Fibroblast of peridontal ligament (primary cell): Measurements from ENCODE around the gene CDKL1.
"Not testable (repeated sequence)": the region's sequence is repeated elsewhere in the genome, so short reads cannot be mapped to it uniquely, and the experiment has no call there.

ENCODE experiments used
- DNase-seq: peaks from one replicate; pipeline ENCODE4 v3.0.0-alpha.2; 2010; ENCODE audit errors: extremely low read depth

CDKL1 gene

GRCh38 chr14:50334211-50334610 lies 62.5 kb downstream of the CDKL1 start:
- no peak for DNase-seq

GRCh38 chr14:50333014-50333509 lies 63.6 kb downstream of the CDKL1 start:
- peak; percentile 79 for DNase-seq

GRCh38 chr14:50331596-50331995 lies 65.1 kb downstream of the CDKL1 start:
- DNase-seq = no peak

- DNase-seq = peak; percentile 94
These were observed 75.5 kb downstream of the CDKL1 start for GRCh38 chr14:50321009-50321660.

GRCh38 chr14:50320283-50320682 lies 76.4 kb downstream of the CDKL1 start:
- peak; percentile 69 for DNase-seq

- peak; percentile 9 for DNase-seq
These were observed 77.0 kb downstream of the CDKL1 start for GRCh38 chr14:50319721-50320120.

GRCh38 chr14:50319293-50319692 lies 77.4 kb downstream of the CDKL1 start:
- peak; percentile 30 for DNase-seq

- peak; percentile 75 for DNase-seq
These were observed 78.6 kb downstream of the CDKL1 start for GRCh38 chr14:50318031-50318626.

GRCh38 chr14:50314098-50314497 lies 82.6 kb downstream of the CDKL1 start:
- not testable (repeated sequence) for DNase-seq

- peak; percentile 51 for DNase-seq
These were observed 84.0 kb downstream of the CDKL1 start for GRCh38 chr14:50312734-50313054.

- peak; percentile 82 for DNase-seq
These were observed 84.5 kb downstream of the CDKL1 start, which contains the start of the genes DMAC2L and L2HGDH for GRCh38 chr14:50311972-50312733. DMAC2L (plus strand) TSS chr14:50312324; CDS start chr14:50321488, 9,164 bp downstream. L2HGDH (minus strand) TSS chr14:50312229; CDS start chr14:50312150, 79 bp downstream.

- DNase-seq = peak; percentile 16
These were observed 85.2 kb downstream of the CDKL1 start for GRCh38 chr14:50311337-50311971.

GRCh38 chr14:50310445-50310844 lies 86.2 kb downstream of the CDKL1 start:
- DNase-seq = no peak

- no peak for DNase-seq
These were observed 88.2 kb downstream of the CDKL1 start for GRCh38 chr14:50308363-50308915.

- peak; percentile 79 for DNase-seq
These were observed 92.8 kb downstream of the CDKL1 start for GRCh38 chr14:50303744-50304471.

- DNase-seq = no peak
These were observed 94.8 kb downstream of the CDKL1 start for GRCh38 chr14:50301914-50302313.

GRCh38 chr14:50299585-50299984 lies 97.1 kb downstream of the CDKL1 start:
- no peak for DNase-seq

- DNase-seq = no peak
These were observed 106.4 kb downstream of the CDKL1 start for GRCh38 chr14:50290306-50290705.

GRCh38 chr14:50288146-50288545 lies 108.5 kb downstream of the CDKL1 start:
- DNase-seq = no peak

GRCh38 chr14:50285861-50286260 lies 110.8 kb downstream of the CDKL1 start:
- DNase-seq = no peak
